Femur (tissue), 1 donor: ENCODE data around the gene SWI5.

Source experiments
- DNase-seq: peaks from one replicate; pipeline ENCODE4 v3.0.0-alpha.2; 2017

The SWI5 gene

GRCh38 chr9:128252317-128253139 lies 23.5 kb upstream of the SWI5 start:
- DNase-seq = no peak

GRCh38 chr9:128253140-128253990 lies 22.7 kb upstream of the SWI5 start:
- peak; percentile 28 for DNase-seq

DNA sequence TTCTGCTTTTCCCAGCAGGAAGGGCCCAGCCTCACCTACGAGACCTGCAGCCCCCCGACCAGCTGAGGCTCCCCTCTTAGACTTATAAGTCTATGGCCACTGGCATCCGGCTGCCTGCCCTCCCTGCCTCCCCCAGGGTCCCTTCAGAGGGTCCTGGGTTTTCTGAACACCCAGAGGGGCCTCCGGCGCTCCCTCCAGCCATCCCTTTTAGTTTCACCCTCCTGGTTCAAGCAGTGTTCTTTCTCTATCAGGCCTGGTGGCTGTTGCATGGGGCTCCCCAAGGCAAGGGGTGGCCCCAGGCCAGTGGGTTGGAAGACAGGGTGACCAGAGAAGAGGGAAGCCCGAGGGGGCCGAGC lies 22.1 kb upstream of the SWI5 start:
- no peak for DNase-seq

GRCh38 chr9:128254362-128254761 lies 21.7 kb upstream of the SWI5 start:
- DNase-seq = no peak

GRCh38 chr9:128254855-128255759 lies 21.0 kb upstream of the SWI5 start:
- DNase-seq = peak; percentile 69

DNA sequence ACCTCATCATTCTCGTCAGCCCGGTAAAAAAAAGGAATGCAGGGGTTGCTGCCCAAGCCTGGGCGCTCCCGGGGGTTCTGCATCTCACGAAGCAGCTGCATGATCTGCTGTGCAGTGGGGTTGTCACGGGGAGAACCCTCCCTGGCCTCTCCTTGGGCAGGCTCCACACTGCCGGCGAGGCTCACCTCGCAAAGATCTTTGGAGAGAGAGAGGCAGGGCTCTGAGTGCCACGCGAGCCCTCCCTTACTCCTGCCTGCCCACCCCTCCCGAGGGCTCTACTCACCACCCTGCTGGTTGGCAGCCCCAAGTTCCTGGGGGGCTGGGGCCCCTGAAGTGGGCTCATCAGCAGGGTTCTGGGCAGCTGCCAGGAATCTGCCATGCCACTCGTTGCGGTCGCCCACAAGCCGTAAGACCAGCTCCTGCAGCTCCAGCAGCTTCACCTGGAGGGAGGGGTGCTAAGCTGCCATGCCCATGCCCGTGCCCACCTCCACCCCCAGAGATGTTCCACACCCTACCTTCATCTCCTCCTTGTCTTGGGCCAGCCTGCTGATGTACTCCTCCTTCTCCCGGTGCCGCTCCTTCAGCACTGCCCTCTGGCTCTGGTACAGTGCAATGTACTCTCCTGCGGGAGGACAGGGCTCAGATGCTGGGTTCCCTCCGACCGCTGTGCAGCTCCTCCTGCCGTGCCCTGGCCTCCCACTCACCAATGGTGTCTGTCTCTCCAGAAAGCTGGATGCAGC lies 18.8 kb upstream of the SWI5 start:
- DNase-seq = peak; percentile 26

DNA sequence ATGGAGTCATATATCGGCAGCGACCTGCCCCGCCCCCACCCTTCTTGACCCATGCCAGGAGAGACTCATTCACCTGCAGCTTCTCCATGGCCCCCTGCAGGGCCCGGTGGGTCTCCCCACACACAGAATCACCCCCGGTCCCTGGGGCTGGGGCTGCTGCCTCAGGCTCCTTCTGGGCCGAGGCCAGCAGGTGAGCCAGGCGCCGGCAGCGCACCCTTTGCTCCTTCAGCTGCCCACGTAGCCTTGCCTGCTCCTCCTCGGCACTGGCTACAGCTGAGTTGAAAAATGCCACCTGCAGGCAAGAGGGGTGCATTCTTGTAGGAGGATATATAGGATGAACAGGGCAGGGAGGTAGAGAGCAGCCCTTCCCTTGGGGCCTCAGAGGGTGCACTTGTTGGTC lies 18.2 kb upstream of the SWI5 start:
- DNase-seq = no peak

GRCh38 chr9:128258326-128258725 lies 17.8 kb upstream of the SWI5 start:
- no peak for DNase-seq

- no peak for DNase-seq
These were observed 16.9 kb upstream of the SWI5 start for GRCh38 chr9:128259156-128259555.

- DNase-seq = no peak
These were observed 15.7 kb upstream of the SWI5 start for GRCh38 chr9:128260340-128260739.

DNA sequence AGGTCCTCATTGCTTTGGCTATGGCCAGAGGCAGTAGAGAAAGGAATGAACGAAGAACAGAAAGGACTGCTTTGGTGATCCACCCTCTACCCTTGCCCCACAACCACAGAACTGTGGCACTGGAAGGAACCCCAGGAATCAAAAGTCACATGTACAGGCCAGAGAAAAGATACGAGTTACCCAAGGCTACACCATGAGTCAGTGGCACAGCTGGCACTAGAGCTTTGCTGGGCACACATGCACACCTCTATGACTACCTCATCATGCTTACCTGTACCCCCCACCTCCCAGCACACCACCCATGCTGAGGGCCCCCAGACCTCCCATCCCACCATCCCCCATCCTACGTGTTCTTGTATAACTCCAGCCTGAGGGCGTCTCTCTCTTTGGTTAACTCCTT lies 13.4 kb upstream of the SWI5 start:
- DNase-seq = no peak

DNA sequence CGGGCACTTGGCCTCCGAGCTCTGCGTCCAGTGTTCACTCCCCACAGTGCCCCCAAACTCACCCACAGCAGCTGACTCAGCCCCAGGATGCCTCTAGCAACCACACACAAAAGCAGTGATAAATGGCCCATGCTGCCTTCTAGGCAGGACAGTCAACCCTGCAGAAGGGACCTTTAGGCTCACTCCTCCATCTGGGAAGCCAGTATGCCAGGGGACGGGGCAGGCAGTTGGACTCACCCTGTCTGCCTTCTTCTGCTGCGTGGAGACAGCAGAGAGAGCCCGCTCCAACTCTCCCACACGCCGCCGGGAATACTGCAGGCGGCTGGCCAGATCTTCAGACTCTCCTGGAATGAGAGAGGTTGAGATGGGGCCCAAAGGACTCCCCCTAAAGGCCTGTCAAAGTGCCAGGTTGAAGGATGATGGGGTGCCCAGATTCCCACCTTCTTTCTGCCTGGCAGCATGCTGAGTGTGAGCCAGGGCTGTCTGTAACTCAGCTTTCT lies 10.7 kb upstream of the SWI5 start:
- no peak for DNase-seq

- no peak for DNase-seq
These were observed 9.0 kb upstream of the SWI5 start for GRCh38 chr9:128266868-128267590.

GRCh38 chr9:128271112-128271511 lies 5.0 kb upstream of the SWI5 start:
- DNase-seq = no peak

DNA sequence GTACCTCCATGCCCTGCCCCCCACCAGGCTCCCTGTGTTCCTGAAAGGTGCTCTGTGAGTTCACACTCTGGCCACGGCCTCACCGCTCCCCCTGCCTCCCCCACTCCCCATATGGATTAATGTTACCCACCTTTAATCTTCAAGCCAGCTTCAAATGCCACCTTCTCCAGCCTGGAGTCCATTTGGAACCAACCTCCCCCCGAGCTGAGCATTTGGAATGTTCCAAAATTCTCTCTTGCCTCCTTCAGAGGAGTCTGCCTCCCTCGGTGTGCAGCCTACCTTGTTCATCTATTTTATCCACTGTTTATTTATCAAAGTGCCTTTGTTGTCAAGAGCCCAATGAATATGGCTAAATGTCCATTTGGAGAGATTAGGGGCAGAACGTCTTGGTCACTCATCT lies 4.6 kb upstream of the SWI5 start:
- no peak for DNase-seq

DNA sequence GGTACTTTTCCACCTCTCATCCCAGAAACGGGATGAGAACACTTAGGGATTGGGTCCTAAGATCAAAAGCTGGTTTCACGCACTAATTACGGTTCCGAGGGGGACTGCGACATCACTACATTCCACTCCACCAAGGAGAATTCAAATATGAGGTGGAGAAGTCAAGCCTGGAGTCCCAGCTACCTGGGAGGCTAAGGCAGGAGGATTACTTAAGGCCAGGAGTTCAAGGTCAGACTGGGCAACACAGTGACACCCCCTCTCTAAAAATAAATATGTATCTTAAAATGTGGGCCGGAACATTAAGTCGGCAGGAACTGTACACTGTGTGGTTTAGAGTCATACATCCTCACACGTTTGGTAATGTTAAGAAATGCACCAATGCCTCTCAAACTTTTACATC lies 1.8 kb upstream of the SWI5 start:
- no peak for DNase-seq

- DNase-seq = peak; percentile 59
These were observed 673 bp upstream of the SWI5 start, which contains the start of gene GOLGA2 for GRCh38 chr9:128275198-128276007. Gene GOLGA2 (minus strand): TSS chr9:128276007. CDS start chr9:128275976, 31 bp downstream.

GRCh38 chr9:128276574-128277270 lies 646 bp downstream of the SWI5 start:
- no peak for DNase-seq
